Epithelial cell of prostate (primary cell): ENCODE results near the gene HTR3B.
"Not testable (repeated sequence)": the region's sequence is repeated elsewhere in the genome, so short reads cannot be mapped to it uniquely, and the experiment has no call there.

Source experiments
- DNase-seq: peaks from one replicate; pipeline ENCODE4 v3.0.0-alpha.2; 2011; ENCODE audit warnings: low read depth, low spot score
- H3K27ac ChIP-seq: fragments of 450-650 bp; 2 replicates; pipeline ENCODE4 v1.5.1; 2017; ENCODE audit warnings: mild to moderate bottlenecking

Gene HTR3B, protein sequence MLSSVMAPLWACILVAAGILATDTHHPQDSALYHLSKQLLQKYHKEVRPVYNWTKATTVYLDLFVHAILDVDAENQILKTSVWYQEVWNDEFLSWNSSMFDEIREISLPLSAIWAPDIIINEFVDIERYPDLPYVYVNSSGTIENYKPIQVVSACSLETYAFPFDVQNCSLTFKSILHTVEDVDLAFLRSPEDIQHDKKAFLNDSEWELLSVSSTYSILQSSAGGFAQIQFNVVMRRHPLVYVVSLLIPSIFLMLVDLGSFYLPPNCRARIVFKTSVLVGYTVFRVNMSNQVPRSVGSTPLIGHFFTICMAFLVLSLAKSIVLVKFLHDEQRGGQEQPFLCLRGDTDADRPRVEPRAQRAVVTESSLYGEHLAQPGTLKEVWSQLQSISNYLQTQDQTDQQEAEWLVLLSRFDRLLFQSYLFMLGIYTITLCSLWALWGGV

DNA sequence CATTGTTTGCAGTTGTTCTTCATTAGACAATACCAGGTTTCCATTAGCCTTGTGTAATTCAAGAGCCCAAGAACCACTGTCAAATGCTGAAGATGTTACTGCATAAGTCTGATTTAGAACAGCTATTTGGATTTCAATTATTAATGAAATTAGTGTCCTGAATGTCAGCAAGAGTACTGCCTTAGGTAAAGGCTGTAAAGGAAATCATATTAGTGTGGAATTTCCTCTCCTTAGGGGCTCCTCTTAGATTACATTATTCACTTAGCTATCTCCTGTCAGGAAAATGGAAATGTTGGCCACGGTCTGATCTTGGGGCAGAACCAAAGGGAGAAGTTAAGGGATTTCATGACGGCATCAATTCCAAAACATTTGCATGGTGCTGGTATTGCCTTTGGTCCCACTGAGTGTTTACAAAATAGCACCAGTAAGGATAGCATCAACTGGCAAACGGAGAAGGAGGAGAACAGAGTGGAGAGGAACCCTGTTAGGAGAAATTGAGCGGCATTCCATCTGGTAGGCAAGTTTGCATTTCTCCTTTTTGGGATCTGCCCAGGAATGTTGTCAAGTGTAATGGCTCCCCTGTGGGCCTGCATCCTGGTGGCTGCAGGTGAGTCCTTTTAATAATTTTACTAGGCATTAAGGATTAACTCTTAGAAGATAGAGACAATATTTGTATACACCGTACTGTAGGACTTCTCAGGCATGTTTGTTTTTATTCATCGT lies at the start of gene HTR3B:
TSS of gene HTR3B (plus strand) at position 418 of the 723 bp plus-strand sequence. CDS start at position 556, 138 bp downstream.
- no peak within 1 kb of the TSS for H3K27ac ChIP-seq

DNA sequence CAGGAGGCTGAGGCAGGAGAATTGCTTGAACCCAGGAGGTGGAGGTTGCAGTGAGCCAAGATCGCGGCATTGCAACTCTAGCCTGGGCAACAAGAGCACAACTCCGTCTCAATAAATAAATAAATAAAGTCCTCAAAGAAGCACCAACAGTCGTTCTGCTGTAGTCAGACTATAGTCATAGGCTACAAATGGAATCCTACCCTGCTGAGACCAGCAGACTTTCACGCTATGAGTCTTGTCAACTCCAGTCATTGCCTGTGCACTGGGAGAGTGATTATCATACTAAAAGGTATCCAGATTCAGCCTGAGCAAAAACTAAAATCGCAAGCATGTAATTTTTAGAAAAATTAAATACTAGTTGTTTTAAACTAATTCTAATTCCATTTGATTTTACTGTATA lies 48.8 kb upstream of the HTR3B start:
- no peak for DNase-seq
- H3K27ac ChIP-seq, result no peak overlapping the region

More for the DNA sequence above, at the start of gene HTR3B:
- no peak for DNase-seq

DNA sequence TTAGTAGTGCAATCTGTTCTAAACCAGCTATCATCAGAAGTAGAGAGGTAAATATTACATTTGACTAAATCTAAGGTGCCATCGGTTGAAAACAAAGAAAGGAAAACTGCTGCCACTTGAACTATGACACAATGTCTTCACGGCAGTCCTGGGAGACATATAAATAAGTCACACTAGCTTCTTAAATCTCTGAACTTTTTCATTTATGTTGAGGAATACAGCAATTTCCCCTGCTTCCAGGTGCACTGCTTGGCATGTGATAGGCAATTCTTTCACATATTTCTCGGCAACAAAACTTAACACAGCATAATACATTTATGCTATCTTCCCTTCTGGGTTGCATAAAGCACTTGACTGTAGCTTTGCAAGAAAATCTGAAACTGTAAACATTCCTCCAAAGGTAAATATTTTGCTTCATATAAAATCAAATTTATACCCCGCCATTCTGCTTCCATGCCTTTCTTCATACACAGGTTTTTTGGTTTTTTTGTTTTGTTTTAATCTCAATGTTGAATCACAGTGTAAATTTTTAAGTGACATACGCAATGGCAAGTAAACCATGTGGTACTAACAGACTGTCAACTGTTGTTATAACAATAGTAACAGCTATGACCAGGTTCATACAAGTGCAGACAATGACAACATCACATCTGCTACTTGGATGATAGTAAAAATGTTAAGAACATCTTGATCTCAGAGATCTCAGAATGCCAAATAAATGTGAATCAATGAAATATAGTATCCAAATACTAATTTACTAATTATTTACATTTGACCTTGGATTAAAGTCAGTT lies 47.4 kb upstream of the HTR3B start:
- H3K27ac ChIP-seq, result no peak overlapping the region
- no peak for DNase-seq

DNA sequence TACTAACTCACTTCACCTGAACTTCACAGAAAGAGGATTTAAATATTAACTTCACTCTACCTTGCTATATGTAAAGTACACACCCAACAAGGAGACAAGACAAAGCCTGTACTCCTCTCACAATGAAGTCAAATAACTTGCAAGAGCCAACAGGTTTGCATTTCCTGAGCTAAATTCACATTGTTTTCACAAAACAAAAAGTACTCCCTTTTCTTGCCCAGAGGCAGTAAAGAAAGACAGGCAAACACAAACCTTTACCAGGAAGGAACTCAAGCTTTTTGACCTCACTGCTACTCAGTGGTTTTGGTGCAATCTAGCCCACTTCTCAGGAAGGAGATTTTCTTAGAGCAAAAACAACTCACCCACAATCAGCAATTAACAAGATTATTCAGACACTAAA lies 44.9 kb upstream of the HTR3B start:
- DNase-seq, result peak; percentile 50

DNA sequence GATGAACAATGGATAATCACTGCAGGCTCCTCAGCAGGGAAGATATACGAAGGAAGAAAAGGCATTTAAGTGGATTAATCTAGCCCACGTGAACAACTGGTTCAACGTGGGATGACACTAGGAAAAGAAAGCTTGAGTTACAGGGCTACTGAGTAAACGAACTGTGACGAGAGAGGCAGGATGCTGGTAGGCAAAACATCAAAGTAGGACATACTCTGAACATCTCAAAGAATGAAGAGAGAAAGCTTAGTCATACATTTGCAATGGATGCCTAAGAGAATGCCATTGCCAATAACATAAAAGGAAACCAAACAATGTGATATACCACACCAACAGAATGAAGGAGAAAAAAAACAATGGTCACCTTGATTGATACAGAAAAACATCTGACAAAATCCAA lies 42.2 kb upstream of the HTR3B start:
- DNase-seq, result no peak
- peak overlapping the region; percentile 42 for H3K27ac ChIP-seq

More for the DNA sequence above, 44.9 kb upstream of the HTR3B start:
- H3K27ac ChIP-seq, result peak overlapping the region; percentile 90

DNA sequence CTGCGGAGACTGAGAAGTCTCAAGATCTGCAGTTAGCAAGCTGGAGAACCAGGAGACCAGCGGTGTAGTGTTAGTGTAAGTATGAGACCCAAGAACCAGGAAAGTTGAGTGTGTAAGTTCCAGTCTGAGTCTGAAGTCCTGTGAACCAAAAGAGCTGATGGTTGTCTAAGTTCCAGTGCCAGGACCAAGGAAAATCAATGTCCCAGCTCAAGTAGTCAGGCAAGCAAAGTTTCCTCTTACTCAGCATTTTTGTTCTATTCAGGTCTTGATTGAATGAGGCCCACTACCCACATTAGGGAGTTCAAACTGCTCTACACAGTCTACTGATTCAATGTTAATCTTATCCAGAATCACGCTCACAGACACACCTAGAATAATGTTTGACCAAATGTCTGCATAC lies 40.2 kb upstream of the HTR3B start:
- no peak for DNase-seq
- no peak overlapping the region for H3K27ac ChIP-seq

DNA sequence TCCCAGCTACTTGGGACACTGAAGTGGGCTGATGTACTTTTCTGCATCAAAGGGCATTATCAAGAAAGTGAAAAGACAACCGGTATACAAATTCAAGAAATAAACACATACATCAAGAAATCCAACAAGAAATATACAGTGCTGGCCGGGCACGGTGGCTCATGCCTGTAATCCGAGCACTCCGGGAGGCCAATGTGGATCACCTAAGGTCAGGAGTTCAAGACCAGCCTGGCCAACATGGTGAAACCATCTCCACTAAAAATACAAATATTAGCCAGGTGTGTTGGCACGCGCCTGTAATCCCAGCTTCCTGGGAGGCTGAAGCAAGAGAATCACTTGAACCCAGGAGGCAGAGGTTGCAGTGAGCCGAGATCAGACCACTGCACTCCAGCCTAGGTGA lies 38.7 kb upstream of the HTR3B start:
- no peak for DNase-seq
- H3K27ac ChIP-seq, result no peak overlapping the region

DNA sequence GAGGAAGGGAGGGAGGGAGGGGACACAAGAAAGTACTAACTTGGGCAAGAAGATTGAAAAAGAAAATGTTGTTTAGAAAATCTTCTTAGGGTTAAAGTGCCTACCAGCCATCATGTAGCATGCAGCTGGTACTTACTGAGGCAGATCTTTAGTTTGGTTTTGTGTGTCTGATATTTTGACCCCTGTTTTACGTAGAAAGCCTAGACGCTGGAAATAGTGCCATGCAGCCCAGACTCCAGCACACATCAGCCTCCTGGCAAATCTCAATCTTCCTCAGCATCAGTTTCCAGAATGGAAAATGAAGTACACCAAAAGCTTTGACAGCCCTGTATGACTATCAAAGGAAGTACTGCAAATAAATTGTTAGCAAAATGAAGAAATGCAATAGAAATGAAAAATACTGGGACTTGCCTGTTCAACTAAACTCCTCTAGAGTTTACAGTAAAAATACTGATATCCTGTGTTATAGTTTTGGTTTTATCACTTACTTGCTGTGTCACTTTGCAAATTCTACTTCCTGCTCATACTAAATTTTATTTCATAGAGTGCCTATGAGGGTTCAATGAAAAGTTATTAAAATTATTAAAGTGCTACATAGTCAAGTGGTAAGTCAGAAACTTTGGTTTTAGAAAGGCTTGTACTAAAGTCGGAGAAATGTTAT lies 36.6 kb upstream of the HTR3B start:
- DNase-seq, result no peak
- no peak overlapping the region for H3K27ac ChIP-seq

DNA sequence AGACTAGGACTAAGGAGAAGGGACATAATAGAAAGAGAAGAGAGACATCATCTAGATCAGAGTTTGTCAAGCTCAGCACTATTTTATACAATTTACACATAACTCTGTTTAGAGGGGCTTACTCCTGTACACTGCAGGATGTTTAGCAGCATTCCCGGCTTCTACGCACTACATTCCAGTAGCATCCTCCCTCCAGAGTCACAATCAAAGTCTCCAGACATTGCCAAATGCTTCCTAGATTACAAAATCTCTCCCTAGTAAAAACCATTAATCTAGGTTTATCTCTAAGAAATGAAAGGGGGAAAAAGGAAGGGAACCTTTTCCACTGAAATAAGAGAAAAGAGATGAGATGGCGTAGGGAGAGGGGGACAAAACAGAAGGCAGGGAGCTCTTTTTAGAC lies 33.3 kb upstream of the HTR3B start:
- DNase-seq, result no peak
- no peak overlapping the region for H3K27ac ChIP-seq

DNA sequence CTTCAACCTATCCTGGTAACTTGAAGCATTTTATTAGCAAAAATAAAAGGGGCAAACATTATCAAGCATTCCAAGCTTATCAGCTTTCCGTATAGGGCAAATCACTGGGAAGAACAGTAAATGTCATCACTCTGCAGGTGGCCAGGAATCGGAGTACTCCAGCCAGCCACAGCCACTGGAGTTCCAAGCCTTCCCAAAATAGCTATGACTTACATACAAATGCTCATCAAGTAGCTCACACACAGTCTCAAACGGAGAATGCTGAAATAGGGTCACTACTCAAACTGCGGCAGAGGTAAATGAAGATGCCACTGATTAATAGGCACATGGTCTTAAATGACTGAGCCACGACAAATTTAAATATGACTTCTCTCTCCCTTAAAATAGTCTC lies 31.4 kb upstream of the HTR3B start:
- no peak overlapping the region for H3K27ac ChIP-seq
- DNase-seq, result no peak

DNA sequence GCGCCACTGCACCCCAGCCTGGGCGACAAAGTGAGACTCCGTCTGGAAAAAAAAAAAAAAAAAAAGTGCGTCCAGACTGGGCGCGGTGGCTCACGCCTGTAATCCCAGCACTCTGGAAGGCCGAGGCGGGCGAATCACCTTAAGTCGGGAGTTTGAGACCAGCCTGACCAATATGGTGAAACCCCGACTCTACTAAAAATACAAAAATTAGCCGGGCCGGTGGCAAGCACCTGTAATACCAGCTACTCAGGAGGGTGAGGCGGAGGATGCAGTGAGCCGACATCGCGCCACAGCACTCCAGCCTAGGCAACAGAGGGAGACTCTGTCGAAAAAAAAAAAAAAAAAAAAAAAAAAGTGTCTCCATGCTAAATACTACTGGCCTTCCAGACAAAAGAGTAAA lies 30.5 kb upstream of the HTR3B start:
- DNase-seq, result no peak
- no peak overlapping the region for H3K27ac ChIP-seq

DNA sequence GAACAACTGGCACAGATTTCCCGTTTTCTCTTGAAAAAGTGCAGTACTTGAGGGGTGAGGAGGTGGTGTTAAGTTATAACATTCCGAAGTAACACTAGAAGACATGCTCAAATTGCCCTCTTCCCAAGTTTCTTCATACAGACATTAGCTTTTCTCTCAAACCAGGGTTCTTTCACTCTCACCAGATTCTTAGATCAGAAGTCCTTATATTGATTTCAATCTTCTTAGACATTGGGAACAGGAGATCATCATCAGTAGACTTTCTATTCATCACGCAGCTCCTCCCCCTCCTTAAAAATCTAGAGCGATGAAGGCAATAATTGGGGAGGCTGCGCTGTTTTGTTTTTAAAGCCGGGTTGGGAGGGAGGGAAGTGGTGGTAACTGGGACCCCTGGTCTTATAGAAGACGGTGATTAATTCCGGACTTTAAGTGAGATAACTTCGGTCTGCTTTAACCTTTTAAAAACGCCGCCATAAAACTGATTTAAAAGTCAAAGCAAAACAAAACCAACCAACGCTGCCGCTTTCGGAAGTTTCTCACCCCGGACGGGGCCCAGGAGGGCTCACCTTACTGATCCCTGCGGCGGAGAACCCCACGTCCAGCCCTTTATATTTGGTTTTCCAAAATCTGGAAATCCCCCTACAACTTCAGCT lies 29.9 kb upstream of the HTR3B start:
- no peak for DNase-seq

DNA sequence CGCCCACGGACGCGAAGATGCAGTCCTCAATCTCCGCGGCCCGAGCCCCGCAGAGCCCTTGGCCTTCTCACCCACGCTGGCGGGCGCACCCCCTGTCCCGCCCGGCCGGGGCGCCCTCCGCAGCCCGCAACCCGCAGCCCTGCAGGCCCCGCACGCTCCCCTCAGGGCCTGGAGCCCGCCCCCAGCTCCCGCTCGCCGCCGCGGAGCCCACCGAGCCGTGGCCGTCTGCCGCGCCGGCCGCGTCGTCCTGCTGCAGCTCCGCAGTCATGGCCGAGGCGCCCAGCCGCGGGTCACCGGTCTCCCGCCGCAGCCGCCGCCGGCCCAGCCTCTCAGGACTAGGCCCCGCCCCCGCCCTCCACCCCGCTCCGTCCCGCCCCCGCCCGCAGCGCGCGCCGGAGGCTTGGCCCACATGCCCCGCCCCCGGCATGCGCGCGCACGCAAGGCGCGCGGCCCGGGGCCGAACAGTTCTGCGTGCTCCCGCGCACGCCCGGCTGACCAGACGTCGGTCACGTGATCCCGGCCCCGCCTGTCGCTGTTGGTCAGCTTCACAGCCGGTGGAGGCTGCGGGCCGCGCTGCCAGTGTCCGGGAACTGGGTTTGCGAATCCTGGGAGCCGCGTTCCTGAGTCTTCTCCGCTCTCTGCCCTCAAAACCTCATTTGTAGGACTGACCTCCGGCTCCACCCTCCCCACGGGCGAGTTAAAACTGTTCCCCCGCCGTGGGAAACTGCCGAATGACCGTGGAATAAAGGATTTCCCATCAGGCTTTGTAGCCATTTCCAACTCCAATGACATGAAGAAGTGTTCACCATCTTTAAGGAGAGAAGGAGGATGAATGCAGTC lies 29.1 kb upstream of the HTR3B start, which contains the start of gene USP28:
TSS of gene USP28 (minus strand) at position 339 of the 840 bp plus-strand sequence. CDS start at position 268, 71 bp downstream.
- H3K27ac ChIP-seq, result peak within 1 kb of the TSS; percentile 69
- DNase-seq, result peak; percentile 57

More for the DNA sequence above, 29.9 kb upstream of the HTR3B start:
- peak overlapping the region; percentile 69 for H3K27ac ChIP-seq

DNA sequence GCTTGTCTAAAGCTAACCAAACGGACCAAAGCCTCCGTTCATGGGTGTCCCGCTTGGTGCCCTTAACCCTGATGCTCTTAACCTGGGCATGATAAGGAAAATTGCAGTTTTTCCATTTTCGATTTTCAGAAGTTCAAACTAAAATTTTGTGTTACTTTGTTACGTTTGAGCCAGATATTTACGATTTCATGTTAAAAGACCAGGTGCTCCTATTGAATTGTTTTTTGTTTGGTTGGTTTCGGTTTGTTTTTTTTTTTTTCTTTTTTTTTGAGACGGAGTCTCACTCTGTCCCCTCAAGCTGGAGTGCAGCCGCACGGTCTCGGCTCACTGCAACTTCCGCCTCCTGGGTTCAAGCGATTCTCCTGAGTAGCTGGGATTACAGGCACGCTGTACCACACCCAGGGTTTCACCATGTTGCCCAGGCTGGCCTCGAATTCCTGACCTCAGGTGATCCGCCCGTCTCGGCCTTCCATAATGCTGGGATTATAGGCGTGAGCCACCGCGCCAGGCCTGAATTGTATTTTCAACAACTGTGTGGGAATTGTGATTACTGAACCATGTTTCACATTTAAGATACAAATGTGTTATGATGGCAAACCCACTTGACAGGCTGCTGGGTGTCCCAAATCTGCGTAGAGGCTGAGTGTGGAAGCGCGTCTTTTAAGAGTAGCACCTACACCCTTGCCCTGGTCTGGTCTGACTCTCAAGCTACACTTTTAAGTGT lies 28.4 kb upstream of the HTR3B start:
- H3K27ac ChIP-seq, result peak overlapping the region; percentile 69

DNA sequence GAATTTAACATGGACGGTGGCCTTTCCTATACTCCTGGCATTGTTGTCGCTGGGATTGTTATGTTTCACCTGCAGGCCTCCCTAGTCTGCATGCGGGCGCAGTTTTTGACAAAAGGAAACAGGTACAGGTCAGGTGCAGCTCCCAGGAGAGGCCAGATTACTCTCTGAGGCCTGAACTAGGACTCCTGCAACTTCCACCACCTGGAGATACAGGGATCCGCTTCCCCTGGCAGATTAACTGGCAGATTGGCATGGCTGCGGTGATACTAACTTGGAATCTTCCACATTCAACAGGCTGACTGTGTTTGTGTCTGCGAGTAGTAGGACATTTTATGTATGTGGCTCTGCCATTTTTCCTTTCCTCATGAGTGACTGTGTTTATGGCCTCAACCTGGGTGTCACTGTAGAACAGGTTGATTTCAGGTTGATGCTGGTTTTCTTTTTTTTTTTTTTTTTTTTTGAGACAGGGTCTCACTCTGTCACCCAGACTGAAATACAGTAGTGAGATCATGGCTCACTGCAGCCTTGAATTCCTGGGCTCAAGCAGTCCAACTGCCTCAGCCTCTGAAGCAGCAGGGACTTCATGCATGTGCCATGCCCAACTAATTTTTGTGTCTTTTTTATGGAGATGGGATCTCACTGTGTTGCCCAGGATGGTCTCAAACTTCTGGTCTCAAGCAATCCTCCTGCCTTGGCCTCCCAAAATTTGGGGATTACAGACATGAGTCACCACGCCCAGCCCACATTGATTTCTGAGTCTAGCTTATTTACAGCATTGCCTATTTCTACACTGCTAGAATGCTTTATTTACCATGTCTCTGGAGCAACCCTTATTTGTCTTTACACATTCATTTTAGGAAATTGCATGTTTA lies 27.6 kb upstream of the HTR3B start:
- H3K27ac ChIP-seq, result no peak overlapping the region

More for the DNA sequence above, 28.4 kb upstream of the HTR3B start:
- DNase-seq, result no peak

DNA sequence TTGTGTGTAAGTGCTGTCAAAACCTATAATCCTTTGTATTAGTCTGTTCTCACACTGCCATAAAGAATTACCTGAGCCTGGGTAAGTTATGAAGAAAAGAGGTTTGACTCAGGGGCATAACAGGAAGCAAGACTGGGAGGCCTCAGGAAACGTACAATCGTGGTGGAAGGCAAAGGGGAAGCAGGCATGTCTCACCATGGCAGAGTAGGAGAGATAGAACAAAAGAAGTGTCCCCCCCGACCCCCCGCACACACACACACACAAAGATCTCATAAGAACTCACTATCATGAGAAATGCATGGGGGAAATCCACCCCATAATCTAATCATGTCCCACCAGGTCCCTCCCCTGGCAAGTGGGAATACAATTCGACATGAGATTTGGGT lies 26.9 kb upstream of the HTR3B start:
- no peak overlapping the region for H3K27ac ChIP-seq
- DNase-seq, result no peak

More for the DNA sequence above, 27.6 kb upstream of the HTR3B start:
- DNase-seq, result no peak

DNA sequence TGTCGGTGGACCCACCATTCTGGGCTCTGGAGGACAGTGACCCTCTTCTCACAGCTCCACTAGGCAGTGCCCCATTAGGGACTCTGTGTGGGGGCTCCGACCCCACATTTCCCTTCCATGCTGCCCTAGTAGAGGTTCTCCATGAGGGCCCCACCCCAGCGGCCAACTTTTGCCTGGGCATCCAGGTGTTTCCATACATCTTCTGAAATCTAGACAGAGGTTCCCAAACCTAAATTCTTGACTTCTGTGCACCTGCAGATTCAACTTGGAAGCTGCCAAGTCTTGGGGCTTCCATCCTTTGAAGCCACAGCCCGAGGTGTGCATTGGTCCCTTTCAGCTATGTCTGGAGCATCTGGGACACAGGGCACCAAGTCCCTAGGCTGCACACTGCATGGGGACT lies 25.1 kb upstream of the HTR3B start:
- DNase-seq, H3K27ac ChIP-seq: not testable (repeated sequence)
